GM12864 (cell line): ENCODE measurements around the gene DNER.

Source experiments
- DNase-seq: peaks from one replicate; pipeline ENCODE4 v3.0.0-alpha.2; 2011; ENCODE audit warnings: low read depth
- H3K4me3 ChIP-seq: 2 replicates; pipeline ENCODE4 v1.5.1; 2011; ENCODE audit warnings: mild to moderate bottlenecking, low read depth, low read length, control low read depth
- CTCF ChIP-seq: IDR thresholded peaks from 2 replicates; pipeline ENCODE4 v1.5.1; 2011; ENCODE audit warnings: low read depth, mild to moderate bottlenecking, moderate library complexity, low read length, control low read depth, inconsistent platforms; ENCODE audit errors: missing control alignments

DNER gene

DNA sequence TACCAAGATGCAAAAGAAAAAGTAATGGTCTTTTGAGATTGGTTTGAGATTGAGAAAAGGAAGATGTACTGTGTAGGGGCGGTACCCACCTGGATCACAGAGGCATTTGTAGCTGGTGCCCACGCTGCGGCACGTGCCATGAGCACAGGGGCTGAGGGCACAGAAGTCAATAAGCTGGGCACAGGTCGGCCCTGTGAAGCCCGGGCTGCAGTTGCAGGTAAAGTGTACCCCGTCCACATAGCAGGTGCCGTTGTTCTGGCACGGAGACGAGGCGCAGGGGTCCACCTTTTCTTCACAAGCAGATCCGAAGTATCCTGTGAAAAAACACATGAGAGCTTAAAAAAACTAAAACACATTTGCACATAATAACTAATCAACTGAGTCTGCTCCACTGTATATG lies 267.1 kb downstream of the DNER start:
- DNase-seq, result no peak
- TF ChIP-seq CTCF, result no peak

GRCh38 chr2:229446350-229446749 lies 268.0 kb downstream of the DNER start:
- H3K4me3 ChIP-seq, result no peak overlapping the region
- no peak for TF ChIP-seq CTCF
- DNase-seq, result no peak

More for the DNA sequence above, 267.1 kb downstream of the DNER start:
- no peak overlapping the region for H3K4me3 ChIP-seq

DNA sequence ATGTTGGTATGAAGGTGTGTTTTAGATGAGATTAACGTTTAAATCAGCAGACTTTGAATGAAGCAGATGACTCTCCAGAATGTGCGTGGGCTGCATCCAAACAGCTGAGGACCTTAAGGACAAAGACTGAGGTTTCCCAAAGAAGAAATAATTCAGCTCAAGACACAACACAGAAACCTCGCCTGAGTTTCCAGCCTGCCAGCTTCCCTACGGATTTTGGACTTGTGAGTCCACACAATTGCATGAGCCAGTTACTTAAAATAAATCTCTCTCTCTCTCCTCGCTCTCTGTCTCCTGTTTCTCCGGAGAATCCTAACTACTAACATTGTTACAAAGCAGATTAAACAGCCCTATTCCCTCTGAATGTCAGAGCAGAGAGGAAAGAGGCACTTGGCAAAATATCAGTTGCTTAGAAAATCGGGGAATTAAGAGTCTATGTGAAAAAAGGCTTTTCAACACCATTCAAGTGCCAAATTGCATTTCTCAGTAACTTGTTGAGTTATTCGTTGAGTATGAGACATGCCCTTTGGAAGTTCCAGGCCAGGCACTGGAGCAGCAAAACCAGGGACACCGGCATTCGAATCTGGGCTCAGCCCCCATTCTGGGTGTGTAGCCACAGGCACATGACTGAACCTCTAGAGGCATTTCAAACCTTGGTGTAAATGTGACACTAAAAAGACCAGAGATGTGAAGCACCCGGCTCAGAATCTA lies 268.7 kb downstream of the DNER start:
- H3K4me3 ChIP-seq, result no peak overlapping the region
- TF ChIP-seq CTCF, result no peak
- no peak for DNase-seq

GRCh38 chr2:229445019-229445418 lies 269.3 kb downstream of the DNER start:
- DNase-seq, result no peak
- H3K4me3 ChIP-seq, result no peak overlapping the region
- no peak for TF ChIP-seq CTCF

DNA sequence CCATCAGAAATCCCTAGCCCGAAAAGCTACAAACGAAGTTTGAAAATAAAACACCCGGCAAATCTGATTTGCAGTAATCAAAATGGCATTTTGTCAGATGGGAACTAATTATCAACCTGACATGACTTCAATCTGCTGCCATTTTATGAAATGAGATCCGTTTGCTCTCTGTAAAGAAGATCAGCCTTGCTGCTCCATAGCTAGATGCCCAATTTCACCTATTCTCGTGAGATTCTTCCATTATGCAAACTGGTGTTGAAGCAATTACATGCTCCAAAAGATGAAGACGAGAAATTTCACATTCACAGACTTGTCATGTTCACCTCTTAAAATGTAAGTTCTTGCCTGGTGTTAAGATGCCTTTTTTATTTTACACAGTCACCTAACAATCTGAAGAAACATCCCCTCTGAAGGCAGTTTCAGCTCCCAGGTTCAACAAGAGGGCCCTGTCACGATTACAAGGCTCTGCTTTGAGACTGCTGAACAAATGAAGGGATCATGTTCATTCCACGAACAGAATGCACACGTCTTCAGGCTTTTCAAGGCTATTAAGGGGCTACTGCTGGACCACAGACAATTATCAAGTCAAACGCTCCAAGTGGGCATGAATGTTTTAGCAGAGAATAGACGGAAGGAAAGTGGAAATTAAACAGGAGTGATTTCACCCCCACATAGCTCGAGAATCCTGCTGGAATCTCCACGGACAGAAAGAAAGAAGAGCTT lies 270.6 kb downstream of the DNER start:
- no peak overlapping the region for H3K4me3 ChIP-seq
- no peak for TF ChIP-seq CTCF
- no peak for DNase-seq

DNA sequence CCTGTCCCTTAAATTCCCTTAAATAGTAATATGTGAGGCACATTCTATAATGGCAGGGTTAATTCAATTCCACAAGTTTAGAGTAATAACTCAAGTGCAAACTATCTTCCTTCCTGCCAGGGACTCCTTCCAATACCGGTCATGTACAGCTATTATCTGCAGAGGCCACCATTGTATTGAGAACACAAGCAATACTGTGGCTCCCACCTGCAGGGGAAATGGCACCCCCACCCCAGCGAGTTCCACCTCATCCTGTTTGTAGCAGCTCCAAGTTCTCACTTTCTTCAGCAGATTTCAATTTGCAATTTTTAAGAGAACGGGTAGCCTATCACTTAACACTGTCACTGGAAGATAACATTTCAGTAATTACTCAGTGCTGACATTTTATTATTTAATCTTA lies 271.2 kb downstream of the DNER start:
- no peak for TF ChIP-seq CTCF
- DNase-seq, result no peak

More for the DNA sequence above, 271.2 kb downstream of the DNER start:
- no peak overlapping the region for H3K4me3 ChIP-seq
